A673 (cell line): ENCODE measurements around the gene WNT16. TPM values are rescaled to one million over a fixed set of nuclear protein-coding genes. Genes with fewer than 3 reads are reported as not detected.

Source experiments
- BruUV-seq: library from RNA; stranded (reverse); fragments of 400-500 nt; replicated peaks from 2 replicates; lab custom pipeline; 2021; lab: Mats Ljungman, UMichigan
- CTCF ChIA-PET: fragments of 300-600 bp; sonication (Branson Sonifier 250); formaldehyde crosslinking; loops from one replicate; lab custom pipeline; 2022; ENCODE audit warnings: antibody characterized with exemption; lab: Charles Lee
- POLR2A ChIA-PET: fragments of 300-600 bp; sonication (Branson Sonifier 250); formaldehyde crosslinking; loops from one replicate; lab custom pipeline; 2022; ENCODE audit warnings: antibody characterized with exemption; ENCODE audit not compliant: low non-redundant PET; lab: Charles Lee
- DNase-seq: peaks from one replicate; pipeline ENCODE4 v3.0.0-alpha.2; 2015; ENCODE audit warnings: low spot score
- H3K27ac ChIP-seq: fragments of 200-600 bp; sonication (generic); 2 replicates; pipeline ENCODE4 v1.5.1; 2016; ENCODE audit warnings: mixed run types, low read depth, mild to moderate bottlenecking, mixed read lengths, antibody characterized with exemption, low read length; ENCODE audit not compliant: poor library complexity, severe bottlenecking
- H3K27me3 ChIP-seq: fragments of 200-600 bp; sonication (generic); replicated peaks from 2 replicates; pipeline ENCODE4 v1.6.1; 2017; ENCODE audit warnings: mixed run types, low read depth, mild to moderate bottlenecking, mixed read lengths, antibody characterized with exemption, low read length; ENCODE audit not compliant: insufficient read depth, poor library complexity
- H3K36me3 ChIP-seq: fragments of 200-600 bp; sonication (generic); 2 replicates; pipeline ENCODE4 v1.6.1; 2016; ENCODE audit warnings: mixed run types, mild to moderate bottlenecking, mixed read lengths, antibody characterized with exemption, low read length; ENCODE audit not compliant: insufficient read depth, poor library complexity, severe bottlenecking
- H3K4me1 ChIP-seq: fragments of 200-600 bp; sonication (generic); 2 replicates; pipeline ENCODE4 v1.6.1; 2017; ENCODE audit warnings: mixed run types, mild to moderate bottlenecking, mixed read lengths, antibody characterized with exemption, low read length; ENCODE audit not compliant: insufficient read depth, poor library complexity, severe bottlenecking
- H3K4me3 ChIP-seq: fragments of 200-600 bp; sonication (generic); 2 replicates; pipeline ENCODE4 v1.5.1; 2016; ENCODE audit warnings: low read depth, mixed run types, mild to moderate bottlenecking, mixed read lengths, low read length; ENCODE audit not compliant: poor library complexity, severe bottlenecking
- H3K9me3 ChIP-seq: fragments of 200-600 bp; sonication (generic); 2 replicates; pipeline ENCODE4 v1.6.1; 2016; ENCODE audit warnings: mixed run types, low read depth, mild to moderate bottlenecking, mixed read lengths, antibody characterized with exemption, low read length; ENCODE audit not compliant: poor library complexity, severe bottlenecking
- CTCF ChIP-seq: fragments of 300-800, 200-600 bp; sonication (generic); conservative IDR thresholded peaks from 2 replicates; pipeline ENCODE4 v1.5.1; 2017; ENCODE audit warnings: low read depth, mild to moderate bottlenecking, antibody characterized with exemption, low read length, moderate library complexity, mixed read lengths
- EZH2 ChIP-seq: fragments of 200-600 bp; sonication (generic); IDR thresholded peaks from 2 replicates; pipeline ENCODE4 v1.6.1; 2017; ENCODE audit warnings: borderline replicate concordance, low read depth, mild to moderate bottlenecking, mixed read lengths, antibody characterized with exemption, low read length; ENCODE audit not compliant: poor library complexity, severe bottlenecking
- intact Hi-C: fragments of 100-400 bp; cut with micrococcal nuclease; formaldehyde crosslinking; loops from one replicate; pipeline ENCODE4 v1.10.0; 2022; ENCODE audit not compliant: unreplicated experiment
- total RNA-seq: library from RNA; stranded (reverse); gene quantifications from 2 replicates; pipeline ENCODE4 v1.2.3, GENCODE V29; 2021

The WNT16 gene
- total RNA-seq, 1 experiment from 2014 or later: not detected

GRCh38 chr7:121388950-121389349, 60.1 kb downstream of the WNT16 start:
- intact Hi-C loops: no loop called here
- no peak for DNase-seq
- no peaks in the 10 kb centered on the region for H3K9me3 ChIP-seq
- no peaks in the 10 kb centered on the region for H3K27me3 ChIP-seq
- peaks cover 5% of the 10 kb centered on the region for H3K36me3 ChIP-seq
- no peak overlapping the region for H3K27ac ChIP-seq
- H3K4me1 ChIP-seq: peaks cover 18% of the 10 kb centered on the region
- POLR2A ChIA-PET: no interaction called here
- H3K4me3 ChIP-seq: no peak overlapping the region
- BruUV-seq: no TSS peak
- TF ChIP-seq EZH2: no peak
- no peak for TF ChIP-seq CTCF
- CTCF ChIA-PET: no interaction called here

- ChIA-PET CTCF (no interaction called here), POLR2A (no interaction called here)
- Histone ChIP-seq H3K4me1 (peaks cover 27% of the 10 kb centered on the region), H3K36me3 (peaks cover 5% of the 10 kb centered on the region), H3K27me3 (no peaks in the 10 kb centered on the region), H3K27ac (no peak overlapping the region), H3K9me3 (no peaks in the 10 kb centered on the region), H3K4me3 (no peak overlapping the region)
- no peak for TF ChIP-seq EZH2
- TF ChIP-seq CTCF: no peak
- intact Hi-C loops: no loop called here
- DNase-seq: no peak
- BruUV-seq: no TSS peak
These were observed 61.3 kb downstream of the WNT16 start for GRCh38 chr7:121390109-121390508.

- Histone ChIP-seq H3K27me3 (no peaks in the 10 kb centered on the region), H3K27ac (no peak overlapping the region), H3K36me3 (peaks cover 5% of the 10 kb centered on the region), H3K4me1 (peaks cover 25% of the 10 kb centered on the region), H3K4me3 (no peak overlapping the region), H3K9me3 (no peaks in the 10 kb centered on the region)
- intact Hi-C loops: no loop called here
- ChIA-PET POLR2A (no interaction called here), CTCF (no interaction called here)
- TF ChIP-seq EZH2 (no peak), CTCF (no peak)
- DNase-seq: no peak
- BruUV-seq: no TSS peak
These were observed 61.8 kb downstream of the WNT16 start for GRCh38 chr7:121390617-121391016.

Other genes with a start within 250 kb of the WNT16 start
- 28.0 and 33.0 TPM in 2 replicates for gene FAM3C, start 67.3 kb downstream of the WNT16 start, total RNA-seq